DOHH2 (cell line): Measurements from ENCODE around the gene PTPDC1.

Source experiments
- H3F3A ChIP-seq: fragments of 200-600 bp; sonication (generic), shearing (Covaris generic); 2 replicates; pipeline ENCODE4 v1.6.0; 2016; ENCODE audit warnings: antibody characterized with exemption, mild to moderate bottlenecking; ENCODE audit not compliant: control insufficient read depth, insufficient read depth
- H3K27ac ChIP-seq: fragments of 200-600 bp; sonication (generic); 2 replicates; pipeline ENCODE4 v1.5.1; 2014; ENCODE audit warnings: low read depth, mild to moderate bottlenecking, low read length, moderate library complexity
- H3K27me3 ChIP-seq: fragments of 200-600 bp; sonication (generic); 2 replicates; pipeline ENCODE4 v1.6.1; 2014; ENCODE audit warnings: mild to moderate bottlenecking, low read length, mixed read lengths; ENCODE audit not compliant: control insufficient read depth
- H3K36me3 ChIP-seq: fragments of 200-600 bp; sonication (generic); 2 replicates; pipeline ENCODE4 v1.6.1; 2014; ENCODE audit warnings: mild to moderate bottlenecking, low read length, moderate library complexity, mixed read lengths; ENCODE audit not compliant: control insufficient read depth
- H3K4me1 ChIP-seq: fragments of 200-600 bp; sonication (generic); 2 replicates; pipeline ENCODE4 v1.6.1; 2014; ENCODE audit warnings: mild to moderate bottlenecking, low read length, mixed read lengths; ENCODE audit not compliant: control insufficient read depth
- H3K4me2 ChIP-seq: fragments of 200-600 bp; sonication (generic); 2 replicates; pipeline ENCODE4 v1.6.0; 2014; ENCODE audit warnings: mild to moderate bottlenecking, low read length, moderate library complexity
- H3K4me3 ChIP-seq: fragments of 200-600 bp; sonication (generic); 2 replicates; pipeline ENCODE4 v1.5.1; 2014; ENCODE audit warnings: mild to moderate bottlenecking, low read length, mixed read lengths
- H3K79me2 ChIP-seq: fragments of 200-600 bp; sonication (generic); 2 replicates; pipeline ENCODE4 v1.6.1; 2014; ENCODE audit warnings: mild to moderate bottlenecking, low read length, mixed read lengths; ENCODE audit not compliant: control insufficient read depth
- H3K9me2 ChIP-seq: fragments of 200-600 bp; sonication (generic); replicated peaks from 2 replicates; pipeline ENCODE4 v1.6.1; 2014; ENCODE audit warnings: mild to moderate bottlenecking, low read length, mixed read lengths; ENCODE audit not compliant: control insufficient read depth
- H3K9me3 ChIP-seq: fragments of 200-600 bp; sonication (generic); 2 replicates; pipeline ENCODE4 v1.6.1; 2014; ENCODE audit warnings: antibody characterized with exemption, low read length, mixed read lengths; ENCODE audit not compliant: control insufficient read depth, insufficient read depth
- H4K20me1 ChIP-seq: fragments of 200-600 bp; sonication (generic); 2 replicates; pipeline ENCODE4 v1.6.0; 2014; ENCODE audit warnings: low read depth, mild to moderate bottlenecking, antibody characterized with exemption, low read length, moderate library complexity; ENCODE audit not compliant: control insufficient read depth, insufficient read depth
- EZH2phosphoT487 ChIP-seq: fragments of 200-600 bp; sonication (generic); IDR thresholded peaks from 2 replicates; pipeline ENCODE4 v1.6.1; 2017; ENCODE audit warnings: borderline replicate concordance, mild to moderate bottlenecking, antibody characterized with exemption, low read length, moderate library complexity, mixed read lengths
- TF ChIP-seq, protein P1 (sequence below): fragments of 200-600 bp; sonication (generic); IDR thresholded peaks from one replicate; pipeline ENCODE4 v1.5.1; 2014; ENCODE audit warnings: antibody characterized with exemption, mild to moderate bottlenecking, low read depth, low read length; ENCODE audit not compliant: poor library complexity, severe bottlenecking

Gene PTPDC1

DNA sequence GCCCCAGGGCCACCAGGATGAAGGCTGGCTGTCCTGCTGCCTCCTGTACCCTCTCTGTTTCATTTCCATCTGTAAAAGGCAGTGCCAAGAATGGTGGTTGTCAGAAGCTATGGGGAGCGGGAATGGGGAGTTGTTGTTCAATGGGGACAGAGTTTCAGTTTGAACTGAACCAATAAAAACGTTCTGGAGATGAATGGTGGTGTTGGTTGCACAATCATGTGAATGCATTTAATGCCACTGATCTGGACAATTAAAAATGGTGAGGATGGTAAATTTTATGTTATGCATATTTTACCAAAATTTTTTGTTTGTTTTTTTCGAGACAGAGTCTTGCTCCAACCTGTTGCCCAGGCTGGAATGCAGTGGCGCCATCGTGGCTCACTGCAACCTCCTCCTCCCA lies 58.1 kb downstream of the PTPDC1 start:
- H3K4me3 ChIP-seq: no peak overlapping the region
- H3K4me1 ChIP-seq: peaks cover 3% of the 10 kb centered on the region; the same call in 1 of the 2 replicates
- TF ChIP-seq EZH2phosphoT487: no peak
- TF ChIP-seq, protein P1, sequence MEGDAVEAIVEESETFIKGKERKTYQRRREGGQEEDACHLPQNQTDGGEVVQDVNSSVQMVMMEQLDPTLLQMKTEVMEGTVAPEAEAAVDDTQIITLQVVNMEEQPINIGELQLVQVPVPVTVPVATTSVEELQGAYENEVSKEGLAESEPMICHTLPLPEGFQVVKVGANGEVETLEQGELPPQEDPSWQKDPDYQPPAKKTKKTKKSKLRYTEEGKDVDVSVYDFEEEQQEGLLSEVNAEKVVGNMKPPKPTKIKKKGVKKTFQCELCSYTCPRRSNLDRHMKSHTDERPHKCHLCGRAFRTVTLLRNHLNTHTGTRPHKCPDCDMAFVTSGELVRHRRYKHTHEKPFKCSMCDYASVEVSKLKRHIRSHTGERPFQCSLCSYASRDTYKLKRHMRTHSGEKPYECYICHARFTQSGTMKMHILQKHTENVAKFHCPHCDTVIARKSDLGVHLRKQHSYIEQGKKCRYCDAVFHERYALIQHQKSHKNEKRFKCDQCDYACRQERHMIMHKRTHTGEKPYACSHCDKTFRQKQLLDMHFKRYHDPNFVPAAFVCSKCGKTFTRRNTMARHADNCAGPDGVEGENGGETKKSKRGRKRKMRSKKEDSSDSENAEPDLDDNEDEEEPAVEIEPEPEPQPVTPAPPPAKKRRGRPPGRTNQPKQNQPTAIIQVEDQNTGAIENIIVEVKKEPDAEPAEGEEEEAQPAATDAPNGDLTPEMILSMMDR: no peak
- no peak overlapping the region for H3K27ac ChIP-seq
- no peaks in the 10 kb centered on the region for H3K79me2 ChIP-seq
- no peaks in the 10 kb centered on the region for H3K9me2 ChIP-seq
- H3F3A ChIP-seq: no peaks in the 10 kb centered on the region
- H3K27me3 ChIP-seq: no peaks in the 10 kb centered on the region
- H3K4me2 ChIP-seq: no peak overlapping the region
- H3K9me3 ChIP-seq: no peaks in the 10 kb centered on the region
- no peaks in the 10 kb centered on the region for H4K20me1 ChIP-seq
- no peaks in the 10 kb centered on the region for H3K36me3 ChIP-seq

DNA sequence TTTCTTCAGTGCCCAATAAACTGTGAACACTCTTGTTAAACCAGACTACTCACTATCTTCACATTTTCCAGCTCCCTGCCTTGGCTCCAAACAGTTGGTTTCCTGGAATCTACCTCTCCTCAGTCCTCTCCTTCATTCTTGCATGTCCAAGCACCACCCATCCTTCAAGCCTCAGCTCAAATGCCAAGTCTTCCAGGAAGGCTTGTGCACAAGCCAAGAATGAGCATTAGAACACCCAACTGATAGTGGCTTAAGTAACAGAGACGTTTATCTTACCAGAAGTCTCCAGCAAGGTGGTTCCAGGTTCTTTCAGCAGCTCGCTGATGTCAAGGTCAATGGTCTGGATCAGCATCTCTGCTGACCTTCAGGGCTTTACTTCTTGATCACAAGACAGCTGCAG lies 60.1 kb downstream of the PTPDC1 start:
- Histone ChIP-seq H3F3A (peaks cover 4% of the 10 kb centered on the region; the same call in 1 of the 2 replicates), H3K79me2 (no peaks in the 10 kb centered on the region), H3K27ac (no peak overlapping the region), H3K27me3 (no peaks in the 10 kb centered on the region), H3K9me3 (no peaks in the 10 kb centered on the region), H3K36me3 (no peaks in the 10 kb centered on the region), H3K4me2 (no peak overlapping the region), H3K4me1 (peaks cover 3% of the 10 kb centered on the region), H3K4me3 (no peak overlapping the region), H4K20me1 (no peaks in the 10 kb centered on the region), H3K9me2 (no peaks in the 10 kb centered on the region)
- no peak for TF ChIP-seq EZH2phosphoT487
- TF ChIP-seq, protein P1: no peak

GRCh38 chr9:94145640-94146039 lies 61.4 kb downstream of the PTPDC1 start:
- Histone ChIP-seq H3F3A (peaks cover 9% of the 10 kb centered on the region; the same call in 1 of the 2 replicates), H4K20me1 (no peaks in the 10 kb centered on the region), H3K27ac (no peak overlapping the region), H3K4me2 (no peak overlapping the region), H3K4me3 (no peak overlapping the region), H3K4me1 (peaks cover 15% of the 10 kb centered on the region), H3K9me3 (no peaks in the 10 kb centered on the region), H3K9me2 (no peaks in the 10 kb centered on the region), H3K27me3 (no peaks in the 10 kb centered on the region), H3K79me2 (no peaks in the 10 kb centered on the region), H3K36me3 (no peaks in the 10 kb centered on the region)
- TF ChIP-seq, protein P1: no peak
- no peak for TF ChIP-seq EZH2phosphoT487

- peaks cover 26% of the 10 kb centered on the region for H3K4me1 ChIP-seq
- no peak overlapping the region for H3K4me3 ChIP-seq
- peaks cover 9% of the 10 kb centered on the region; the same call in 1 of the 2 replicates for H3F3A ChIP-seq
- H3K79me2 ChIP-seq: no peaks in the 10 kb centered on the region
- no peak overlapping the region for H3K27ac ChIP-seq
- H3K9me3 ChIP-seq: no peaks in the 10 kb centered on the region
- no peak overlapping the region for H3K4me2 ChIP-seq
- H3K27me3 ChIP-seq: no peaks in the 10 kb centered on the region
- no peaks in the 10 kb centered on the region for H3K9me2 ChIP-seq
- no peaks in the 10 kb centered on the region for H3K36me3 ChIP-seq
- TF ChIP-seq, protein P1: no peak
- TF ChIP-seq EZH2phosphoT487: no peak
- H4K20me1 ChIP-seq: no peaks in the 10 kb centered on the region
Observed at GRCh38 chr9:94147776-94148175, 63.5 kb downstream of the PTPDC1 start.
